GM23338 (cell line): ENCODE results near the gene FTO. TPM values are rescaled to one million over a fixed set of nuclear protein-coding genes. Genes with fewer than 3 reads are reported as not detected.

Experiments
- ATAC-seq: fragments of 200-7000 bp; cut with Tn5 transposase; 3 replicates; pipeline ENCODE4 v1.9.1; 2020
- DNase-seq: peaks from one replicate; pipeline ENCODE4 v3.0.0-alpha.2; 2015; ENCODE audit warnings: low spot score
- H2AFZ ChIP-seq: fragments of 200-600 bp; sonication (generic); 2 replicates; pipeline ENCODE4 v1.8.0; 2016; ENCODE audit warnings: antibody characterized with exemption, mild to moderate bottlenecking, moderate library complexity
- H3F3A ChIP-seq: fragments of 200-600 bp; sonication (generic); replicated peaks from 2 replicates; pipeline ENCODE4 v1.8.0; 2017; ENCODE audit warnings: antibody characterized with exemption, mixed run types, low read depth
- H3K27ac ChIP-seq: fragments of 200-600 bp; sonication (generic); 2 replicates; pipeline ENCODE4 v1.6.1; 2016; ENCODE audit warnings: low read depth
- H3K27me3 ChIP-seq: fragments of 200-600 bp; sonication (generic); 2 replicates; pipeline ENCODE4 v1.8.0; 2016; ENCODE audit warnings: mild to moderate bottlenecking, mixed run types, moderate library complexity; ENCODE audit not compliant: insufficient read depth
- H3K36me3 ChIP-seq: fragments of 200-600 bp; sonication (generic); 2 replicates; pipeline ENCODE4 v1.8.0; 2016; ENCODE audit warnings: mild to moderate bottlenecking; ENCODE audit not compliant: insufficient read depth
- H3K4me1 ChIP-seq: fragments of 200-600 bp; sonication (generic); 2 replicates; pipeline ENCODE4 v1.8.0; 2016; ENCODE audit warnings: mild to moderate bottlenecking, moderate library complexity; ENCODE audit not compliant: insufficient read depth
- H3K4me2 ChIP-seq: fragments of 200-600 bp; sonication (generic); 2 replicates; pipeline ENCODE4 v1.7.1; 2017; ENCODE audit warnings: mixed run types
- H3K4me3 ChIP-seq: fragments of 200-600 bp; sonication (generic); 2 replicates; pipeline ENCODE4 v1.6.1; 2016; ENCODE audit warnings: mixed run types
- H3K79me2 ChIP-seq: fragments of 200-600 bp; sonication (generic); replicated peaks from 2 replicates; pipeline ENCODE4 v1.8.0; 2017; ENCODE audit warnings: mild to moderate bottlenecking; ENCODE audit not compliant: insufficient read depth
- H3K9me2 ChIP-seq: fragments of 200-600 bp; sonication (generic); 2 replicates; pipeline ENCODE4 v1.8.0; 2017; ENCODE audit not compliant: insufficient read depth
- H4K20me1 ChIP-seq: fragments of 200-600 bp; sonication (generic); replicated peaks from 2 replicates; pipeline ENCODE4 v1.8.0; 2017; ENCODE audit warnings: mild to moderate bottlenecking; ENCODE audit not compliant: insufficient read depth
- H3K27ac Mint-ChIP-seq: 2 replicates; pipeline ENCODE4 v1.8.0; 2020; ENCODE audit warnings: inconsistent platforms, mild to moderate bottlenecking, moderate library complexity, mixed read lengths
- H3K27me3 Mint-ChIP-seq: 3 replicates; pipeline ENCODE4 v1.8.0; 2022; ENCODE audit warnings: low read depth, mild to moderate bottlenecking, moderate library complexity, mixed read lengths, inconsistent platforms; ENCODE audit not compliant: insufficient read depth, poor library complexity
- H3K36me3 Mint-ChIP-seq: 3 replicates; pipeline ENCODE4 v1.8.0; 2021; ENCODE audit warnings: low read depth, mild to moderate bottlenecking, inconsistent platforms, moderate library complexity, mixed read lengths
- H3K4me1 Mint-ChIP-seq: 3 replicates; pipeline ENCODE4 v1.8.0; 2020; ENCODE audit warnings: mild to moderate bottlenecking, inconsistent platforms, mixed read lengths
- H3K4me3 Mint-ChIP-seq: 3 replicates; pipeline ENCODE4 v1.8.0; 2021; ENCODE audit warnings: moderate library complexity, mild to moderate bottlenecking, inconsistent platforms, mixed read lengths
- H3K9me3 Mint-ChIP-seq: 3 replicates; pipeline ENCODE4 v1.8.0; 2020; ENCODE audit warnings: moderate library complexity, mild to moderate bottlenecking, inconsistent platforms, mixed read lengths
- CREB1 ChIP-seq: fragments of 250-450 bp; sonication (Bioruptor Pico); IDR thresholded peaks from 2 replicates; pipeline ENCODE4 v1.5.0; 2020; ENCODE audit warnings: low read depth, mild to moderate bottlenecking, moderate library complexity
- EZH2phosphoT487 ChIP-seq: fragments of 200-600 bp; sonication (generic); IDR thresholded peaks from one replicate; pipeline ENCODE4 v1.8.1; 2018; ENCODE audit warnings: antibody characterized with exemption; ENCODE audit not compliant: unreplicated experiment
- JUNB ChIP-seq: IDR thresholded peaks from one replicate; pipeline ENCODE4 v1.6.1; 2016; ENCODE audit warnings: antibody characterized with exemption; ENCODE audit not compliant: unreplicated experiment
- NANOG ChIP-seq: IDR thresholded peaks from 2 replicates; pipeline ENCODE4 v1.6.1; 2016; ENCODE audit warnings: antibody characterized with exemption, borderline replicate concordance
- STAT1 ChIP-seq: IDR thresholded peaks from one replicate; pipeline ENCODE4 v1.6.1; 2016; ENCODE audit warnings: antibody characterized with exemption; ENCODE audit not compliant: unreplicated experiment
- ZNF114 ChIP-seq: fragments of 250-450 bp; sonication (Bioruptor Pico); IDR thresholded peaks from 2 replicates; pipeline ENCODE4 v1.5.0; 2020; ENCODE audit warnings: mild to moderate bottlenecking, moderate library complexity
- ZNF331 ChIP-seq: fragments of 250-450 bp; sonication (Bioruptor Pico); IDR thresholded peaks from 2 replicates; pipeline ENCODE4 v1.5.0; 2020; ENCODE audit warnings: low read depth, mild to moderate bottlenecking, moderate library complexity
- polyA plus RNA-seq: library from polyadenylated mRNA; unstranded; fragments of >200 nt; fragmentation: Nextera tagmentation; extraction: Ambion mirVana; gene quantifications from 2 replicates; pipeline ENCODE4 v1.2.1, GENCODE V29; 2016
- total RNA-seq: library from RNA; depleted of rRNA; stranded (reverse); fragments of >200 nt; shearing (Covaris generic); gene quantifications from 2 replicates; pipeline ENCODE4 v1.2.3, GENCODE V29; 2014
- TF ChIP-seq, protein P1 (sequence below), 2 experiments: fragments of 200-600 bp in 1 of 2; sonication (generic) in 1 of 2; conservative IDR thresholded peaks; 2 replicates each; pipeline versions ENCODE4 v1.5.1 to v1.6.1; 2016 to 2017; ENCODE audit warnings: antibody characterized with exemption in 2 of 2, low read depth in 2 of 2, mild to moderate bottlenecking in 2 of 2, moderate library complexity in 1 of 2

FTO gene
- total and polyA plus RNA-seq, 2 experiments from 2014 or later: 17.7 to 69.6 TPM

DNA sequence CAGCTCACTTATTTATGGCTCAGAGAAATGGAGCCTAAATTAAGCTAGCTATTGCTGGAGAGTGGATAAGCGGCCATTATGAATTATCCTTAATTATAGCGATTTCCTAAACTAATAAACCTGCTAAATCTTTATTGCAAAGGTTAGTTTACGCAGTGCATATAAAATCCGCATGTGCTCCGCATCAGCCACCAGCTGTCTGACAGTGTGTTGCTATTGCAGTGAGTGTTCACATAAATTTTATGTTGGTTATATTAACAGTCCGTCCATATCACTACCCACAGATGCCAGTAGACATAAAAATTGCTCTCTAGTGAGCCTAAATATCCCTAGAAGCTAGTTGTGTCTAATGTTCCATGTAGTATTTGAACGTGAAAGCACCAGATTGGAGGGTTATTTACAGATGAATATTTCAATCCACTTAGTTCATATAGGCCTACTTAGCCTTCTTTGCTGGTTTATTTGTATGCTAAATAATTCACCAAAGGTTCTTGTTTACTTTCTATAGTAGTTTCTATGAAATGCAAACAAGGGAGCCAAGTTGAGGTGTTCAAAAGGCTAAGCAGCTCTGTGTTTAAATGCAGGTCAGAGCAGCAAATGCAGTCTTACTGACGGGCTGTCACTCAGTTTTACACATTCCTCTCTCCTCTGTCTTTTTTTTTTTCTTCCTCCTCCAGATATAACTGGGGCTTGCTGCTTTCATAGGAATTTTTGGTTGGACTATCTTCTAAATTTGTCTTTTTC, 363.5 kb downstream of the FTO start:
- H3K27me3 Mint-ChIP-seq: peaks cover 2% of the 10 kb centered on the region
- H3K36me3 Mint-ChIP-seq: no peaks in the 10 kb centered on the region
- no peak overlapping the region for H3K4me3 ChIP-seq
- no peak overlapping the region for H3K27ac ChIP-seq
- no peak overlapping the region for H2AFZ ChIP-seq
- no peaks in the 10 kb centered on the region; the same call in 1 of the 2 replicates for H4K20me1 ChIP-seq
- no peak for DNase-seq
- no peaks in the 10 kb centered on the region for H3K36me3 ChIP-seq
- H3K79me2 ChIP-seq: no peaks in the 10 kb centered on the region
- no peak for TF ChIP-seq CREB1 (CRISPR knock-in tag)
- TF ChIP-seq, protein P1, sequence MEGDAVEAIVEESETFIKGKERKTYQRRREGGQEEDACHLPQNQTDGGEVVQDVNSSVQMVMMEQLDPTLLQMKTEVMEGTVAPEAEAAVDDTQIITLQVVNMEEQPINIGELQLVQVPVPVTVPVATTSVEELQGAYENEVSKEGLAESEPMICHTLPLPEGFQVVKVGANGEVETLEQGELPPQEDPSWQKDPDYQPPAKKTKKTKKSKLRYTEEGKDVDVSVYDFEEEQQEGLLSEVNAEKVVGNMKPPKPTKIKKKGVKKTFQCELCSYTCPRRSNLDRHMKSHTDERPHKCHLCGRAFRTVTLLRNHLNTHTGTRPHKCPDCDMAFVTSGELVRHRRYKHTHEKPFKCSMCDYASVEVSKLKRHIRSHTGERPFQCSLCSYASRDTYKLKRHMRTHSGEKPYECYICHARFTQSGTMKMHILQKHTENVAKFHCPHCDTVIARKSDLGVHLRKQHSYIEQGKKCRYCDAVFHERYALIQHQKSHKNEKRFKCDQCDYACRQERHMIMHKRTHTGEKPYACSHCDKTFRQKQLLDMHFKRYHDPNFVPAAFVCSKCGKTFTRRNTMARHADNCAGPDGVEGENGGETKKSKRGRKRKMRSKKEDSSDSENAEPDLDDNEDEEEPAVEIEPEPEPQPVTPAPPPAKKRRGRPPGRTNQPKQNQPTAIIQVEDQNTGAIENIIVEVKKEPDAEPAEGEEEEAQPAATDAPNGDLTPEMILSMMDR (conservative IDR thresholded peaks at IDR 0.05; ENCODE audit: low read depth in 2 of 2): no peak
- no peak for TF ChIP-seq ZNF114 (CRISPR knock-in tag)
- no peak for TF ChIP-seq STAT1
- H3K4me3 Mint-ChIP-seq: no peak overlapping the region
- peaks cover 32% of the 10 kb centered on the region for H3K4me1 Mint-ChIP-seq
- no peaks in the 10 kb centered on the region; the same call in 2 of the 3 replicates for H3K9me3 Mint-ChIP-seq
- no peak overlapping the region for H3K27ac Mint-ChIP-seq
- peak overlapping the region; percentile 40; the same call in 1 of the 2 replicates for H3K4me2 ChIP-seq
- peak; percentile 26; the same call in 2 of the 3 replicates for ATAC-seq
- H3K9me2 ChIP-seq: no peaks in the 10 kb centered on the region; the same call in 1 of the 2 replicates
- H3K27me3 ChIP-seq: no peaks in the 10 kb centered on the region
- peaks cover 27% of the 10 kb centered on the region for H3K4me1 ChIP-seq
- no peaks in the 10 kb centered on the region for H3F3A ChIP-seq

- H2AFZ ChIP-seq: no peak overlapping the region
- Mint-ChIP-seq H3K36me3 (no peaks in the 10 kb centered on the region), H3K4me1 (peaks cover 27% of the 10 kb centered on the region), H3K4me3 (no peak overlapping the region), H3K27me3 (no peaks in the 10 kb centered on the region), H3K27ac (no peak overlapping the region), H3K9me3 (no peaks in the 10 kb centered on the region; the same call in 2 of the 3 replicates)
- H3K36me3 ChIP-seq: no peaks in the 10 kb centered on the region
- H3K79me2 ChIP-seq: no peaks in the 10 kb centered on the region
- H3K27me3 ChIP-seq: no peaks in the 10 kb centered on the region
- H3K4me1 ChIP-seq: peaks cover 24% of the 10 kb centered on the region
- no peaks in the 10 kb centered on the region for H3F3A ChIP-seq
- DNase-seq (no peak), ATAC-seq (no peak; the same call in 2 of the 3 replicates)
- no peak overlapping the region for H3K4me3 ChIP-seq
- TF ChIP-seq CREB1 (CRISPR knock-in tag): no peak
- TF ChIP-seq JUNB: no peak
- TF ChIP-seq STAT1: no peak
- peak overlapping the region; percentile 40; the same call in 1 of the 2 replicates for H3K4me2 ChIP-seq
- H3K27ac ChIP-seq: no peak overlapping the region
- H3K9me2 ChIP-seq: no peaks in the 10 kb centered on the region; the same call in 1 of the 2 replicates
- H4K20me1 ChIP-seq: no peaks in the 10 kb centered on the region; the same call in 1 of the 2 replicates
These were observed 364.3 kb downstream of the FTO start for GRCh38 chr16:54068212-54068611.

GRCh38 chr16:54069601-54070239, 365.8 kb downstream of the FTO start:
- Mint-ChIP-seq H3K4me1 (peaks cover 25% of the 10 kb centered on the region), H3K27ac (no peak overlapping the region), H3K36me3 (no peaks in the 10 kb centered on the region), H3K4me3 (no peak overlapping the region), H3K27me3 (no peaks in the 10 kb centered on the region), H3K9me3 (no peaks in the 10 kb centered on the region; the same call in 2 of the 3 replicates)
- Histone ChIP-seq H3K4me3 (no peak overlapping the region), H3K4me2 (no peak overlapping the region), H3K36me3 (no peaks in the 10 kb centered on the region), H3K79me2 (no peaks in the 10 kb centered on the region), H4K20me1 (no peaks in the 10 kb centered on the region; the same call in 1 of the 2 replicates), H3K27me3 (no peaks in the 10 kb centered on the region), H3F3A (no peaks in the 10 kb centered on the region), H3K27ac (no peak overlapping the region), H3K9me2 (no peaks in the 10 kb centered on the region; the same call in 1 of the 2 replicates), H2AFZ (no peak overlapping the region), H3K4me1 (peaks cover 24% of the 10 kb centered on the region)
- DNase-seq (no peak), ATAC-seq (no peak)
- TF ChIP-seq EZH2phosphoT487 (no peak), NANOG (no peak), ZNF114 (CRISPR knock-in tag) (no peak), STAT1 (no peak), ZNF331 (CRISPR knock-in tag) (no peak)
- TF ChIP-seq, protein P1 (conservative IDR thresholded peaks at IDR 0.05; ENCODE audit: low read depth in 2 of 2): no peak
